Choroid plexus epithelial cell (primary cell): ENCODE results near the gene DVL1.

ENCODE experiments used
- DNase-seq: peaks from one replicate; pipeline ENCODE4 v3.0.0-alpha.2; 2010; ENCODE audit warnings: low read depth
- H3K4me3 ChIP-seq: 2 replicates; pipeline ENCODE4 v1.5.1; 2011; ENCODE audit warnings: low read depth, mild to moderate bottlenecking, control low read depth, low read length, moderate library complexity
- CTCF ChIP-seq: conservative IDR thresholded peaks from 2 replicates; pipeline ENCODE4 v1.5.1; 2011; ENCODE audit warnings: low read depth, mild to moderate bottlenecking, control low read depth, inconsistent platforms, low read length, moderate library complexity

DVL1 gene

GRCh38 chr1:1348420-1349255, 580 bp downstream of the DVL1 start:
- peak; percentile 72 for DNase-seq
- peak overlapping the region; percentile 70 for H3K4me3 ChIP-seq
- TF ChIP-seq CTCF, result no peak

- no peak for TF ChIP-seq CTCF
- peak overlapping the region; percentile 70 for H3K4me3 ChIP-seq
Observed at GRCh38 chr1:1347663-1348419, 1.4 kb downstream of the DVL1 start.

GRCh38 chr1:1347026-1347595, 2.1 kb downstream of the DVL1 start:
- H3K4me3 ChIP-seq, result peak overlapping the region; percentile 70
- no peak for TF ChIP-seq CTCF
- DNase-seq, result no peak

More at GRCh38 chr1:1347663-1348419, 1.4 kb downstream of the DVL1 start:
- DNase-seq, result peak; percentile 54

- H3K4me3 ChIP-seq, result no peak overlapping the region
- no peak for TF ChIP-seq CTCF
- DNase-seq, result no peak
Observed at GRCh38 chr1:1346501-1346890, 2.7 kb downstream of the DVL1 start.

GRCh38 chr1:1345860-1346500, 3.2 kb downstream of the DVL1 start:
- TF ChIP-seq CTCF, result no peak

GRCh38 chr1:1345384-1345783, 3.8 kb downstream of the DVL1 start:
- no peak for DNase-seq
- H3K4me3 ChIP-seq, result no peak overlapping the region
- no peak for TF ChIP-seq CTCF

More at GRCh38 chr1:1345860-1346500, 3.2 kb downstream of the DVL1 start:
- H3K4me3 ChIP-seq, result no peak overlapping the region
- no peak for DNase-seq
